ENCODE measurements around the gene RIPOR3.

Gene RIPOR3

DNA sequence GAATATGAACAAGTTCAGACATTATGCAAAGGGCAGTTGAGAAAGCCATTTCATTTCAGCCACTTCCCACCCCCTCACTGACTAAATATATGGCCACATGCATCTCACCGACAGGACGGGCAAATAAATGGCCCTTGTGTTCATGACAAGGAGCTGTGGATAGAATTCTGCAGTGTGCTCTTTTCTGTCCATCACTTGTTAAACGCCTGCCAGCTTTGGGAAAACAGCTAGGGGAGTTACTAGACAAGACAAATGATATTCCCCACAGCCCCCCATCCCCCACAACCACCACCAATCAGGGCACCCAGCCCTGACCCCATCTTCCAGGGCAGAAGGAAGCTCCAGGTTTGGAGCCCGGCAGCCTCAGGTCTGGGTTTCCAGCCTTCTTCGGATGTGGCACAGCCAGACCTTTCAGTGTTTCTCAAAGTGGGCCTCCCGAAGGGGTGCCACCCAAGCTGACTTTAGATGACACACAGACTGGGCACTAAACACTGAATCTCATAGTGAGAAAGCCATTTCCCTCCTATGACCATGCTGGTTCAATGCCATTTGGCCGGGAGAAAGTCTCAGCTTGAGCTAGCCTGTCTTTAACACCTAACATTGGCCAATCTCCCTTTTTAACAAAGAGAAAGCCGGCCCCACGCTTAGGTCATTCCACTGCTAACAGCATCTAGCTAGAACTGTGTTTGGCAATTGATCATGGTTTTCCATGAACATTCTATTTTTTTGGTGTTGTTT lies 4.0 kb upstream of the RIPOR3 start:
- no peak overlapping the region for H3K4me3 Mint-ChIP-seq
- no peaks in the 10 kb centered on the region for H3K36me3 Mint-ChIP-seq
- H3K9me3 Mint-ChIP-seq: no peaks in the 10 kb centered on the region
- H3K27ac Mint-ChIP-seq: no peak overlapping the region
- H3K4me1 Mint-ChIP-seq: peaks cover 13% of the 10 kb centered on the region
- DNase-seq (ENCODE audit: low spot score in 2 of 2): no peak
- ATAC-seq: no peak

DNA sequence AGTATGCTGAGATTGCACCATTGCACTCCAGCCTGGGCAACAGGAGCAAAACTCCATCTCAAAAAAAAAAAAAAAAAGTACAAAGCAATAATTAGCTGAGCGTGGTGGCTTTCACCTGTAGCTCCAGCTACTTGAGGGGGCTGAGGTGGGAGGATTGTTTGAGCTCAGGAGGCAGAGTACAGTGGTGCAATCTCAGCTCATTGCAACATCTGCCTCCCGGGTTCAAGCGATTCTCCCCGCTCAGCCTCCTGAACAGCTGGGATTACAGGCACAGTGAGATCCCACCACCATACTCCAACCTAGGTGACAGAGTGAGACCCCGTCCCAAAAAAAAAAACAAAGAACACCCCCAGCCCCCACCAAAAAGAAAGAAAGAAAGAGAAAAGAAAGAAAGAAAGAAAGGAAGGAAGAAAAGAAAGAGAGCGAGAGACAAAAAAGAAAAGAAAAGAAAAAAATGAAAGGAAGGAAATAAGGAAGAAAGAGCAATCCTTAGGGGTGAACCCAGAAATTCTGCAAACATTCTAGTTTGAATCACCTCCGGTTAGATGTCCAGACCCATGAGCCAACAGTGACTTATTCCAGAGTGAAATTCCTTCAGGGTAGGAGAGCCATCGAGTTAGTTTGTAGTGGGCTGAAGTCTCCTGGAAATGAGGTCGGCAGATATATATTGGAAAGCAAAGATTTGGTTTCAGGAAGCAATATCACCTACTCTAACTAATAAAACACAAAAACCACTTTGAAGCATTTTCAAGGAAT lies 3.2 kb upstream of the RIPOR3 start:
- ATAC-seq (no peak), DNase-seq (ENCODE audit: low spot score in 2 of 2) (no peak)
- H3K27ac Mint-ChIP-seq: no peak overlapping the region
- no peaks in the 10 kb centered on the region for H3K36me3 Mint-ChIP-seq
- peaks cover 13% of the 10 kb centered on the region for H3K4me1 Mint-ChIP-seq
- H3K9me3 Mint-ChIP-seq: no peaks in the 10 kb centered on the region
- no peak overlapping the region for H3K4me3 Mint-ChIP-seq

DNA sequence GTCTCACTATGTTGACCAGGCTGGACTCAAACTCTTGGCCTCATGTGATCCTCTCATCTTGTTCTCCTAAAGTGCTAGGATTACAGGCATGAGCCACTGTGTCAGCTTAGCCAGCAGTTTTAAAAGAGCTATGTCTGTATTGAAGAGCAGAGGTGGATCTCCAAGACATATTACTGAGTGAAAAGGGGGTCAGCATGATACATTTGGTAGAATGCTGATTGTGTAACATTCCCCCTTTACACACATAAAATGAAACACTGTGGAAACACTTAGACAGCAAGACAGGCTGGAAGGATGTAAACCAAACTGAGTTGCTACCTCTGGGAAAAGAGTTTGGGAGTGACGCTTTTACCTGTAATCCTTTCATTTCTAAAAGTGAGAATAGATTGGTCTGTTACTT lies 1.7 kb upstream of the RIPOR3 start:
- peaks cover 13% of the 10 kb centered on the region for H3K4me1 Mint-ChIP-seq
- no peaks in the 10 kb centered on the region for H3K9me3 Mint-ChIP-seq
- no peak for ATAC-seq
- H3K4me3 Mint-ChIP-seq: no peak overlapping the region
- DNase-seq (ENCODE audit: low spot score in 2 of 2): no peak
- H3K27ac Mint-ChIP-seq: no peak overlapping the region
- no peaks in the 10 kb centered on the region for H3K36me3 Mint-ChIP-seq

DNA sequence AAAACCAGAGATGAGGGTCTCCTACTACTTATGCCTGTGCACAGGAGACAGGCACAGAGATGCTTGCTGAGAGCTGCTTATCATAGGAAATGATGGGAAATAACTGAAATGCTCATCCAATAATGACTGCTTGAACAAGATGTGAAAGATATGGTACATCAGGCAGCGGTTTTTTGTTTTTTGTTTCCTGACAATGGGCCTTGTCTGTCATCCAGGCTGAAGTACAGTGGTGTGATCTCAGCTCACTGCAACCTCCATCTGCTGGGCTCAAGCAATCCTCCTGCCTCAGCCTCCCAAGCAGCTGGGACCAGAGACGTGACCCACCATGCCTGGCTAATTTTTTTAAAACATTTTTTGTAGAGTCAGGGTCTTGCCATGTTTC lies 1.2 kb upstream of the RIPOR3 start:
- ATAC-seq: no peak
- H3K4me3 Mint-ChIP-seq: no peak overlapping the region
- no peak for DNase-seq (ENCODE audit: low spot score in 2 of 2)

DNA sequence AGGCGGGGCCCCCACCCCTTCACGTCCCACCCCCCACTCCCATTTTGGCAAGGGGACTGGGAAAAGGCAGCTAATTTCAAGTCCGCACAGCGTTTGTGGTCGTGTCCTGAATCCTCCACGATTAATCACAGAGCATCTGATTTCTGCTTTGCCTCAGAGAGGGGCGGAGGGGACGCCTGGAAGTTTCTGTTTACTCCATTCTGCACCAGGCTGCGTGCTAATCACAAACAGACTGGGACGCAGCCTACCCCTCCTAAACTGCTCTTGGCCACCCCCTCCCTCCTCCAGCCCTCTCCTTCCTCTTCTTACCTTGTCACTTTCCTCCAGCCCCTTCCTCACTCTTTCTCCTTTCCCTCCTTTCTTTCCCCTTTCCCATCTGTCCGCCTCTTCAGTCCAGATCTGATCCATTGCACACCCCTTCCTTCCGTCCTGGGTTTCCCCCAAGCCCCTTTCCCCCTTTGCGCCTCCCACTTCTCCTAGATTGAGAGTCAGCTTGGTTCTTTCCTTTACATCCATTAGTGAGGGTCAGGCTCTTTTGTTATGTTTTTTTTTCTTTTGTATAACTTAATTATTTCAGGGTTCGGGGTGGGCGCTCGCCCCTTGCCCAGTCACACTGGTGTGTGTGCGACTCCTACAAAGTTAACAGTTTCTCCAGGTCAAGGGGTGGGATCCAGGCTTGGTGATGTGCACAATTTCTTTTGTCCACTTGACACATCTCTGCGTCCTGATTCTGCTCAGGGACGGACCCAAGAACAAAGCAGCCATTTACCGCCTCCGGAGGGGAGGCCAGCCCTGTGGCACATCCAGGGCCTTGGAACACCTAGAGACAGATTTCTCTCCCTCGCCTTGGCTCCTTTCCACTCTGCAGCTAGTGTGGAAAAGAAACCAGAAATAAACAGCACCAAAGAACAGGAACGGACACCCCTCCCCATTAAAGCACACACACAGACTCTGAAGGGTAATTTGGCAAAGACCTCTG lies 520 bp upstream of the RIPOR3 start:
- no peak for DNase-seq (ENCODE audit: low spot score in 2 of 2)
- Mint-ChIP-seq H3K4me1 (peaks cover 13% of the 10 kb centered on the region), H3K4me3 (peak overlapping the region; percentile 30), H3K9me3 (no peaks in the 10 kb centered on the region), H3K36me3 (no peaks in the 10 kb centered on the region), H3K27ac (no peak overlapping the region)
- ATAC-seq: no peak

More for the DNA sequence above, 1.2 kb upstream of the RIPOR3 start:
- Mint-ChIP-seq H3K27ac (no peak overlapping the region), H3K36me3 (no peaks in the 10 kb centered on the region), H3K4me1 (peaks cover 13% of the 10 kb centered on the region), H3K9me3 (no peaks in the 10 kb centered on the region)

DNA sequence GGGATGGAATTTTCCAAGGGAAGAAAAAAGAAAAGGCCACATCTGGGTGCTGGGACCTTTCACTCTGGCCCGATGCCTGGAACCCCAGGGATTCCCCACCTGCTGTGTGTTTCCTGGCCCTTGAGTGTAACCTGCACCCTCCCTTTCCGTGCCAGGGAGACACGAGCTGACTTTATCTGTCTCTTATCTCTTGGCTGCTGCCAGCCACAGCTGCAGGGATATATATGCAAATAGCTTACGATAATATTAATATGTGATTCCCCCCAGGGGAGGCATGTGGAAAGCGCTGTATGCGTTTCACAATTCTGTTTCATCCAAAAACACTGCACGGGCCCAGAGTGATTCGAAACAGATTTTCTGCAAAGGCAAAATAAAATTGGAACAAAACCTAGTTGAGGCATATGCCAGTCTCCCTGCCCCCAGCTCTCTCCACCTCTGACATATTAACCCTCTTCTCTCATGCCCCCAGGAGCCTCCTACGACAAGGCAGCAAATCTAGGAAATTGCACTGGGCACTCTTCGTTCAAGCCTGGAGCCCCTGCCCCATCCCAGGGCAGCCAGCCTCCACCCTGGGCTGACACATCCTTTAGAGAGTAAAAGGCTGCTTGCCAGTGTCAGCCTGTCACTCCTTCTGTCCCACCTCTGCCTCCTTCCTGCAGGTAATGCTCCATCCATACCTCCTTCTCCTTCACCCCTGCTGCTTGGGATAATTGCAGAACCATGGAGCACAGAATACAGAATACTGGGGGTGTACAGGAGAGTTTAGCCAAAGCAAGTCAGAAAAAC lies 1.3 kb downstream of the RIPOR3 start:
- Mint-ChIP-seq H3K9me3 (no peaks in the 10 kb centered on the region), H3K36me3 (no peaks in the 10 kb centered on the region), H3K4me3 (no peak overlapping the region), H3K4me1 (peaks cover 13% of the 10 kb centered on the region), H3K27ac (no peak overlapping the region)
- ATAC-seq (no peak), DNase-seq (ENCODE audit: low spot score in 2 of 2) (no peak)

DNA sequence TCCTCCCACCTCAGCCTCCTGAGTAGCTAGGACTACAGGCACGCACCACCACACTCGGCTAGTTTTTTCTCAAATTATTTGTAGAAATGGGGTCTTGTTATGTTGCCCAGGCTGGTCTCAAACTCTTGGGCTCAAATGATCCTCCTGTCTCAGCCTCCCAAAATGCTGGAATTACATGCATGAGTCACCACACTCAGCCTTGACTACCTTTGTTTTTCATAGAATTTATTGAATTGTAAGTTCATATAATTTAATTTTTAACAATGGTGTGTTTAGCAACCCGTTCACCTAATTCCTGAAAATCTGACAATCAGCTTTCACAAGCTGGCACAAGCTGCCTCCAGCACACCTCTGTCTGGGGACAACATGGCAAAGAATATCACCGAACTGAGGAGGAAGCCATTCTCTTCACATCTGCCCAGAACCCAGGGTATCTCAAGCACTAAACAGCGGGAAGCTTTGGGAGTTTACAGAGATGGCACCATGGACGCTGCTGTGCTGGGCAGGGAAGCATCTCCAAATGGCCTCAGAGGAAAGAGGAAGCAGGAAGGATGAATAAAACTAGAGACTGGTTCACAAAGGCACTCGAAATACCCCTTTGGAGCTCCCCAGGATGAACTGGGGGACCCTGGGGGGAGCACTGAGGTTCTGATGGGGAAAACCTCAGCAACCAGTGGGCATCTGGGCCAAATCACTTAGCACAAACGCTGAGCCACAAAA lies 2.9 kb downstream of the RIPOR3 start:
- Mint-ChIP-seq H3K36me3 (no peaks in the 10 kb centered on the region), H3K4me1 (peaks cover 13% of the 10 kb centered on the region), H3K9me3 (no peaks in the 10 kb centered on the region), H3K4me3 (no peak overlapping the region), H3K27ac (no peak overlapping the region)
- no peak for DNase-seq (ENCODE audit: low spot score in 2 of 2)
- ATAC-seq: no peak

DNA sequence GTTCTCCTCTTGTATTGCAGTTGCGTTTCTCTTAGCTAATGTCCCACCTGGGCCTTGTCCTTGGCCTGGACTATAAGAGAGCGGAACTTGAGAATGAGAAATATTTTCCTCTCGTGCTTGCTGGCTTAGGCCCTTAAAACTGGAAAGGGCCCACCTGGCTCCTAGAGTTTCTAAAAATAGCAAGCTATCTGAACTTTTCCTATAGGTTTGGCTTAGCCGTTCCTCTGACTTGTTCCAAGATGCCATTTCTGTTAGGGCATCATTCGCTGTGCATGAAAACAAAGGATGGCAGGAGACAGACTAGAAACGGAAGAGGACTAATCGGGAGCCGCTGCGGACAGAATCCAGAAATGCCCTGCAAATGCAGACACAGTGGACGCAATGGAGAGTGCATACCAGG lies 4.5 kb downstream of the RIPOR3 start:
- no peak for ATAC-seq
- H3K9me3 Mint-ChIP-seq: peaks cover 3% of the 10 kb centered on the region
- peaks cover 10% of the 10 kb centered on the region for H3K4me1 Mint-ChIP-seq

DNA sequence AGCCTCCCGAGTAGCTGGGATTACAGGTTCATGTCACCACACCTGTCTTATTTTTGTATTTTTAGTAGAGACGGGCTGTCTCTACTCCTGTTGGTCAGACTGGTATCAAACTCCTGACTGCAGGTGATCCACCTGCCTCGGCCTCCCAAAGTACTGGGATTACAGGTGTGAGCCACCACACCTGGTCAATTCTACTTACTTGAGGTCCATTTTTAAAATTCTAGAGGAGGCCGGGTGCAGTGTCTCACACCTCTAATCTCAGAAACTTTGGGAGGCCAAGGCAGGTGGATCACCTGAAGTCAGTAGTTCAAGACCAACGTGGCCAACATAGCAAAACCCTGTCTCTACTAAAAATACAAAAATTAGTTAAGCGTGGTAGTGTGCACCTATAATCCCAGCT lies 7.8 kb downstream of the RIPOR3 start:
- no peak overlapping the region for H3K27ac Mint-ChIP-seq
- no peaks in the 10 kb centered on the region for H3K36me3 Mint-ChIP-seq
- no peak overlapping the region for H3K4me3 Mint-ChIP-seq
- ATAC-seq (no peak), DNase-seq (ENCODE audit: low spot score in 2 of 2) (no peak)
- H3K9me3 Mint-ChIP-seq: peaks cover 3% of the 10 kb centered on the region
- no peaks in the 10 kb centered on the region for H3K4me1 Mint-ChIP-seq

More for the DNA sequence above, 4.5 kb downstream of the RIPOR3 start:
- H3K4me3 Mint-ChIP-seq: no peak overlapping the region
- no peak for DNase-seq (ENCODE audit: low spot score in 2 of 2)
- H3K36me3 Mint-ChIP-seq: no peaks in the 10 kb centered on the region
- no peak overlapping the region for H3K27ac Mint-ChIP-seq

DNA sequence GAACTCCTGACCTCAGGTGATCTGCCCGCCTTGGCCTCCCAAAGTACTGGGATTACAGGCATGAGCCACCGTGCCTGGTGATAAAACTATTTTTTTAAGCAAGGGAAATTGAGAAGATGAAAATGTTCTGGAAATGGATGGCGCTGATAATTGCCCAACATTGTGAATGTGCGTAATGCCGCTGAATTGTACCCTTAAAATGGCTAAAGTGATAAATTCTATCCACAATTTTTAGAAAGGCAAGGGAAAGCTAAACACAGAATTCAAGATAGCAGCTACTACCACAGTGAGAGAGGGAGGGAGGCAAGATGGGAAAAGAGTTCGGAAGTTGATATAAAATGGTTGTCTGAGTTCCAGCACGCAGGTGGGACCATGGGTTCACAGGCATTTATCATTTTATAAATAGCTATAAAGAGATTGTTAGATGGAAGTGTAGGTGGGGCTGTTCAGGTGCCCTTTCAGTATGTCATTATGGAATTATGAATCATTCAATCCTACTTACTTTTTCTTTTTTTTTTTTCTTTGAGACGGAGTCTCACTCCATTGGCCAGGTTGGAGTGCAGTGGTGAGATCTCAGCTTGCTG lies 8.3 kb downstream of the RIPOR3 start:
- H3K36me3 Mint-ChIP-seq: no peaks in the 10 kb centered on the region
- peaks cover 3% of the 10 kb centered on the region for H3K9me3 Mint-ChIP-seq
- no peak for ATAC-seq
- no peak overlapping the region for H3K4me3 Mint-ChIP-seq
- H3K4me1 Mint-ChIP-seq: no peaks in the 10 kb centered on the region
- no peak for DNase-seq (ENCODE audit: low spot score in 2 of 2)
- H3K27ac Mint-ChIP-seq: no peak overlapping the region

DNA sequence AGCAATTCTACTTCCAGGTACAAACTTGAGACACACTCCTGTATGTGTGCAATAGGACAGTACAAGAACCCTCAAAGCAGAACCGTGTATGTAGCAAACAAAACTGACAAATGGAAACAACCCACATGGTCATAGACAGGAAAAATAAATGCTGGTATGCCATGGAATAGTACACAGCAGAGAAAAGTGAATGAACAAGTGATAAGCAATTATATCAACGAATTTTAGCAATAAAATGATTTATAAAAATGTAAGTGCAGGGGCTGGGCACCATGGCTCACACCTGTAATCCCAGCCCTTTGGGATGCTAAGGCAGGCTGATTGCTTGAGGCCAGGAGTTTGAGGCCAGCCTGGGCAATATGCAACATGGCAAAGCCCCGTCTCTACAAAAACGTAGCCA lies 9.3 kb downstream of the RIPOR3 start:
- no peak for ATAC-seq
- no peaks in the 10 kb centered on the region for H3K36me3 Mint-ChIP-seq

DNA sequence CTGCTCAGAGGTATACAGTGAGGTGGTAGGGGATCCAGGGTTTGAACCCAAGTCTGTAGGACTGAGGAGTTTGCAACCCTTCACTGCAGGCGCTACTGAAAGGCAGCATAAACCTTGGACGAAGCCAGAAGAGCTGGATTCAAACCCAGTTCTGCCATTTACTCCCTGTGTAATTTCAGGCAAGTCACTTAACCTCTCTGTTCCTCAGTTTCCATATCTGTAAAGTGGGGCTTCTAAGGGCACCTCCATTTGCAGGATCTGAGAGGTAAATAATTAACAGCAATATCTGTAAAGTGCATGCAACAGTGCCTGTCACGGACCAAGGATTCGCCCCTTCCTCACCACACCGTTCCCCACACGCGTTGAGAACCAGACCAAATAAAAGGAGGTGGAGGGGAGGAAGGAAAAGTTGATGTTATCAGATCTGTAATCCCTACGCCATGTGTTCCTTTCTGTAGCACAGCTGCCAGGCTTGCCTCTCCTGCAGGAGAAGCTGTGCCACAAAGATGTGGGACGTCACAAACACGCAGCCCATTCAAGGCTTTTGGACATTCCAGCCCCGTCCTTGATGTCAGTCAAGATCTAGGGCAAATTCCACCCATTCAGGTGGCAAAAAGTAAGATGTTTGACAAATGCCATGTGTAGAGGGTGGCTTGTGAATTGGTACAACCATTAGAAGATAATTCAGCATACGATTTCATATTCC lies 9.8 kb downstream of the RIPOR3 start:
- Mint-ChIP-seq H3K4me1 (no peaks in the 10 kb centered on the region), H3K36me3 (no peaks in the 10 kb centered on the region), H3K27ac (no peak overlapping the region), H3K4me3 (no peak overlapping the region), H3K9me3 (peaks cover 3% of the 10 kb centered on the region)
- no peak for DNase-seq (ENCODE audit: low spot score in 2 of 2)
- ATAC-seq: no peak

More for the DNA sequence above, 9.3 kb downstream of the RIPOR3 start:
- H3K4me3 Mint-ChIP-seq: no peak overlapping the region
- peaks cover 3% of the 10 kb centered on the region for H3K9me3 Mint-ChIP-seq
- no peak overlapping the region for H3K27ac Mint-ChIP-seq
- DNase-seq (ENCODE audit: low spot score in 2 of 2): no peak
- no peaks in the 10 kb centered on the region for H3K4me1 Mint-ChIP-seq

DNA sequence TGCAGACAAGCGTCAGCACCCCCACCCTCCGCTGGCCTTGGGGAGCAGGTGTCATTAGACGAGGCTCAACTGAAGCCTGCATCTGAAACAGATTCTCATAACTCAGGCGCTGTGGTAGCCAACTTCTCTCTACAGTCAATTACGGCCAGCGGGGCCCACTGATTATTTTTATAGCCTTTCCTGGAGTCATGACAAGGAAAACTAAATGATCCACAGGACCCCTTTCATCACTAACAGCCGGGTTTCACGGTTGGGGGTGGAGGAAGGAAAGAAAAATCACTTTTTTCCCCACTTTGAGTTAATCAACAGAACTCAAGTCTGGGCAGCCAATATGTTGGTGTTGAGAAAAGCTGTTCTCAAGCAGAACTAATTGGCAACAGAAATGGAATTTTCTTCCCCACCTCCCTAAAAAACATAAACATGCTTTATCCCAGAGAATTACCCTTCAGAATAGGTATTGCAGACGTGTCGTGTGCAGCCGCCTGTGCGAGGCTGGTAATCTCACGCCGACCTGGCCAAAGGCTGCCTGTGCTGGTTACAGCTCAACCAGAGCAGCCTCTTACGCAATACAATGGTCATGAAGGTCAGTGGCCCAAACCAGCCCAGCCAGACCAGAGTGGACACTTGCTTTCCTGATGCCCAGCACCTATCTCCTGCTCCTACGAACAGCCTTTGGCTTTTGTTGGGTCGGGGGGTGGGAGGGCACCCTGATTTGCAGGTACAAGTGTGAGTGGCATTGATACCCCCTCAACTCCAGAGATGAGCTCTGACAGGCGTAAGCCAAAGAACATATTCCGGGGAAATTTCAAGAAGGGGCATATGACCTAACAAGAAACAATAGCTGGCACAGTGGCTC lies 11.0 kb downstream of the RIPOR3 start:
- ATAC-seq (no peak), DNase-seq (ENCODE audit: low spot score in 2 of 2) (no peak)
- no peaks in the 10 kb centered on the region for H3K4me1 Mint-ChIP-seq
- H3K4me3 Mint-ChIP-seq: no peak overlapping the region
- H3K27ac Mint-ChIP-seq: no peak overlapping the region
- peaks cover 3% of the 10 kb centered on the region for H3K9me3 Mint-ChIP-seq
- H3K36me3 Mint-ChIP-seq: no peaks in the 10 kb centered on the region
